GM18507 (cell line): ENCODE measurements around the gene APBB2.
"Not testable (repeated sequence)": the region's sequence is repeated elsewhere in the genome, so short reads cannot be mapped to it uniquely, and the experiment has no call there.

Source experiments
- DNase-seq: peaks from one replicate; pipeline ENCODE4 v3.0.0; 2011; ENCODE audit warnings: low read depth; ENCODE audit not compliant: insufficient read length; ENCODE audit errors: extremely low spot score
- FAIRE-seq: peaks from 2 replicates; lab custom pipeline; 2011; peaks lifted over from hg19 to GRCh38; lab: Jason Lieb, UNC

Gene APBB2

GRCh38 chr4:41077628-41078027 lies 136.7 kb downstream of the APBB2 start:
- DNase-seq (no peak), FAIRE-seq (no peak)

- DNase-seq (no peak), FAIRE-seq (no peak)
Measured at GRCh38 chr4:41076481-41076880, 137.9 kb downstream of the APBB2 start.

GRCh38 chr4:41074215-41074614 lies 140.1 kb downstream of the APBB2 start:
- FAIRE-seq (no peak), DNase-seq (no peak)

GRCh38 chr4:41072021-41072777 lies 142.1 kb downstream of the APBB2 start:
- no peak for DNase-seq
- FAIRE-seq = peak; percentile 72

GRCh38 chr4:41070516-41071281 lies 143.6 kb downstream of the APBB2 start:
- FAIRE-seq (no peak), DNase-seq (no peak)

- no peak for FAIRE-seq
- DNase-seq = no peak
Measured at GRCh38 chr4:41069838-41070237, 144.5 kb downstream of the APBB2 start.

GRCh38 chr4:41069257-41069656 lies 145.1 kb downstream of the APBB2 start:
- DNase-seq (no peak), FAIRE-seq (no peak)

GRCh38 chr4:41067369-41067768 lies 147.0 kb downstream of the APBB2 start:
- no peak for DNase-seq
- no peak for FAIRE-seq

GRCh38 chr4:41066049-41066448 lies 148.3 kb downstream of the APBB2 start:
- DNase-seq = no peak
- no peak for FAIRE-seq

- no peak for DNase-seq
- FAIRE-seq = no peak
Measured at GRCh38 chr4:41065434-41066006, 148.8 kb downstream of the APBB2 start.

- no peak for DNase-seq
- no peak for FAIRE-seq
Measured at GRCh38 chr4:41064953-41065352, 149.4 kb downstream of the APBB2 start.

GRCh38 chr4:41061482-41062185 lies 152.7 kb downstream of the APBB2 start:
- DNase-seq = no peak

GRCh38 chr4:41060352-41061334 lies 153.7 kb downstream of the APBB2 start:
- FAIRE-seq = no peak

More at GRCh38 chr4:41061482-41062185, 152.7 kb downstream of the APBB2 start:
- no peak for FAIRE-seq

GRCh38 chr4:41059411-41059810 lies 154.9 kb downstream of the APBB2 start:
- not testable (repeated sequence) for FAIRE-seq, DNase-seq

More at GRCh38 chr4:41060352-41061334, 153.7 kb downstream of the APBB2 start:
- DNase-seq = no peak

- DNase-seq = no peak
- no peak for FAIRE-seq
Measured at GRCh38 chr4:41058426-41058825, 155.9 kb downstream of the APBB2 start.

- DNase-seq = no peak
- FAIRE-seq = no peak
Measured at GRCh38 chr4:41057467-41057866, 156.9 kb downstream of the APBB2 start.

- FAIRE-seq = no peak
- DNase-seq = no peak
Measured at GRCh38 chr4:41052287-41052686, 162.1 kb downstream of the APBB2 start.

GRCh38 chr4:41050880-41051775 lies 163.2 kb downstream of the APBB2 start:
- FAIRE-seq = no peak

More at GRCh38 chr4:41050880-41051775, 163.2 kb downstream of the APBB2 start:
- no peak for DNase-seq
